ENCODE measurements around the gene PCDHGC5. TPM values are rescaled to one million over a fixed set of nuclear protein-coding genes. Genes with fewer than 3 reads are reported as not detected.

PCDHGC5 gene
- total RNA-seq, 2 donors from 2014 or later: 2.0 to 3.1 TPM

- intact Hi-C loops (cut with DNase I): no loop called here
- no peaks in the 10 kb centered on the region for H3K4me1 ChIP-seq
- no peaks in the 10 kb centered on the region for H3K36me3 ChIP-seq (replicated peaks in 1 of 2; ENCODE audit: insufficient read depth in 1 of 2, low read depth in 2 of 2)
- no peak overlapping the region for H3K4me3 ChIP-seq
- H3K27ac ChIP-seq: no peak overlapping the region
- H3K27me3 ChIP-seq: no peaks in the 10 kb centered on the region
- TF ChIP-seq POLR2A (IDR thresholded peaks at IDR 0.05): no peak
- TF ChIP-seq, protein P1, sequence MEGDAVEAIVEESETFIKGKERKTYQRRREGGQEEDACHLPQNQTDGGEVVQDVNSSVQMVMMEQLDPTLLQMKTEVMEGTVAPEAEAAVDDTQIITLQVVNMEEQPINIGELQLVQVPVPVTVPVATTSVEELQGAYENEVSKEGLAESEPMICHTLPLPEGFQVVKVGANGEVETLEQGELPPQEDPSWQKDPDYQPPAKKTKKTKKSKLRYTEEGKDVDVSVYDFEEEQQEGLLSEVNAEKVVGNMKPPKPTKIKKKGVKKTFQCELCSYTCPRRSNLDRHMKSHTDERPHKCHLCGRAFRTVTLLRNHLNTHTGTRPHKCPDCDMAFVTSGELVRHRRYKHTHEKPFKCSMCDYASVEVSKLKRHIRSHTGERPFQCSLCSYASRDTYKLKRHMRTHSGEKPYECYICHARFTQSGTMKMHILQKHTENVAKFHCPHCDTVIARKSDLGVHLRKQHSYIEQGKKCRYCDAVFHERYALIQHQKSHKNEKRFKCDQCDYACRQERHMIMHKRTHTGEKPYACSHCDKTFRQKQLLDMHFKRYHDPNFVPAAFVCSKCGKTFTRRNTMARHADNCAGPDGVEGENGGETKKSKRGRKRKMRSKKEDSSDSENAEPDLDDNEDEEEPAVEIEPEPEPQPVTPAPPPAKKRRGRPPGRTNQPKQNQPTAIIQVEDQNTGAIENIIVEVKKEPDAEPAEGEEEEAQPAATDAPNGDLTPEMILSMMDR (IDR thresholded peaks at IDR 0.05): no peak
- no peak for ATAC-seq
- DNase-seq: no peak
- 79 to 89% methylated on average over 4 of the region's 4 CpGs for WGBS, 2 donors
- H3K9me3 ChIP-seq: no peaks in the 10 kb centered on the region
Observed at GRCh38 chr5:141496038-141496437, 7.2 kb downstream of the PCDHGC5 start.

GRCh38 chr5:141501761-141502160 lies 12.9 kb downstream of the PCDHGC5 start:
- H3K4me3 ChIP-seq: no peak overlapping the region
- ATAC-seq (no peak), DNase-seq (no peak)
- no peak for TF ChIP-seq POLR2A (IDR thresholded peaks at IDR 0.05)
- TF ChIP-seq, protein P1 (IDR thresholded peaks at IDR 0.05): no peak
- H3K4me1 ChIP-seq: no peaks in the 10 kb centered on the region
- 81 to 87% methylated on average over 7 of the region's 7 CpGs for WGBS, 2 donors
- H3K9me3 ChIP-seq: no peaks in the 10 kb centered on the region
- intact Hi-C loops (cut with DNase I): no loop called here
- no peaks in the 10 kb centered on the region for H3K36me3 ChIP-seq (replicated peaks in 1 of 2; ENCODE audit: insufficient read depth in 1 of 2, low read depth in 2 of 2)
- H3K27me3 ChIP-seq: no peaks in the 10 kb centered on the region
- no peak overlapping the region for H3K27ac ChIP-seq

DNA sequence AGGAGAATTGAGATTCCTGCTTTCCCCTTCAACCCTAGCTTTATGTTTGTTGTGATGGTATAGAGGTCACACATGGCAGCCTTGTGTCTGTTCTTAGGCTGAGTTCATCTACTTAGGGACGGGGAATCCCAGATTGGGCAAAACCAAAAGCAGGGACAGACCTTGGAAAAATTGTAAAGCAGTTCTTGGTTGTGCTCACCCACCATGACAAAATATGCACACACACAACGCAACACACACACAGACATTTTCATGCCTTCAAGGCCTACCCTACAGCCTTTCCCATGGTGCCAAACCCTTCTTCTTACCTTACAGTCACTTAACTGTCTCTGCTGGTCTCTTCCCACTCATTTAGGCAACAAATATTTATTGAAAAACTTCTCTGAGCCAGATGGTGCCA lies 14.8 kb downstream of the PCDHGC5 start:
- Histone ChIP-seq H3K9me3 (no peaks in the 10 kb centered on the region), H3K27ac (no peak overlapping the region), H3K36me3 (replicated peaks in 1 of 2; ENCODE audit: insufficient read depth in 1 of 2, low read depth in 2 of 2) (no peaks in the 10 kb centered on the region), H3K27me3 (no peaks in the 10 kb centered on the region), H3K4me1 (no peaks in the 10 kb centered on the region), H3K4me3 (no peak overlapping the region)
- WGBS, 2 donors: 87 to 98% methylated on average over 2 of the region's 2 CpGs
- TF ChIP-seq, protein P1 (IDR thresholded peaks at IDR 0.05): no peak
- no peak for TF ChIP-seq POLR2A (IDR thresholded peaks at IDR 0.05)
- ATAC-seq: no peak
- intact Hi-C loops (cut with DNase I): no loop called here
- DNase-seq: no peak

DNA sequence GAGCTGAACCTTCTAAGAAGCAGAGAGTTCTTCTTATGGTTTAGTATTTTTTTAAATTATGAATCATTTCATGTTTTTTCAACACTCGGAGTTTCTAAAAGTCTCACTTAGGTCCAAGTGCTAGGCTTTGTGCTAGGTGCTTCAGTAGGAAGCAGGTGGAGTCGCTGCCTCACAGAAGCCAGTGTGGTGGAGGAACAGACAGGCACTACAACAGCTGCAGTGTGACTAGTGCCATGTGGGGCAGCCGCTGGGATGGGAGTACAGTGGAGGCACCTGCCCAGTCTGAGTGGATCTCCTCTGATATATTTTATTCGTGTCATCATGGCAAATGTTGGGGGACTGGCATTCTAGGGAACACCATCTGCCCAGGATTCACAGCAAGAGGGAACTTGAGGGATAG lies 15.3 kb downstream of the PCDHGC5 start:
- Histone ChIP-seq H3K4me3 (no peak overlapping the region), H3K9me3 (no peaks in the 10 kb centered on the region), H3K4me1 (no peaks in the 10 kb centered on the region), H3K36me3 (replicated peaks in 1 of 2; ENCODE audit: insufficient read depth in 1 of 2, low read depth in 2 of 2) (no peaks in the 10 kb centered on the region), H3K27me3 (no peaks in the 10 kb centered on the region), H3K27ac (no peak overlapping the region)
- intact Hi-C loops (cut with DNase I): no loop called here
- ATAC-seq: no peak
- no peak for DNase-seq
- 92 to 93% methylated on average over 4 of the region's 4 CpGs for WGBS, 2 donors
- TF ChIP-seq, protein P1 (IDR thresholded peaks at IDR 0.05): no peak
- TF ChIP-seq POLR2A (IDR thresholded peaks at IDR 0.05): no peak

DNA sequence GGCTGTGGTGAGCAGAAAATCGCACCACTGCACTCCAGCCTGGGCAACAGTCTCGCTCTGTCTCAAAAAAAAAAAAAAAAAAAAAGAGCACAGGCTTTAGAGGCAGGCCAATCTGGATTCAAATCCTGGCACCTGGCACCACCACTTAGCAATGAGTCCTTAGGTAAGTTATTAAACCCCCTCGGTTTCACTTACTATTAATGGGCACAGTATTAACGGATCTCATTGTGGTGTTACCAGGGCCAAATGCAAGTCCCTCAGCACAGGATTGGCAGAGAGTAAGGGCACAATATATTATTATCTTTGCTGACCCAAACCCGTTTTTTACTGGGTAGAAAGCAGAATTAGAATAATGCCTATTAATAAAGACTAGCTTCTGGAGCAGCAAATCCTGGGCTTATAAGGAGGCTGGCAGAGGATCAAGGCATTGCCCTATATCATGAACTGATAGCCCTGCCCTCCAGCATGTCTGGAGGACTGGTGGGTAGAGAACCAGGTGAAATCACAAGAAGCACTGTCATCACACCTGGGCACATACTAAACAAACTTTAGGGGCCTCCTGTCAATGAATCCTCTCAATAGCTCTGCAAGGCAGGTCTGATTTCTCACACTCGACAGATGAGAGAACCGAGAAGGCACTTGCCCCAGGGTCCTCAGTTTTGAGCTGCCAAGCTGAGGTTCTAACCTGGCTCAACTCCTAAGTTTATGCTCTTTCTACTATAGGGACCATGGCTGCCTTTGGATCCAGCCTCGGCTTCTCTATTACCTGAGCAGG lies 17.7 kb downstream of the PCDHGC5 start:
- Histone ChIP-seq H3K4me1 (no peaks in the 10 kb centered on the region), H3K4me3 (no peak overlapping the region), H3K9me3 (no peaks in the 10 kb centered on the region), H3K36me3 (replicated peaks in 1 of 2; ENCODE audit: insufficient read depth in 1 of 2, low read depth in 2 of 2) (no peaks in the 10 kb centered on the region), H3K27me3 (no peaks in the 10 kb centered on the region), H3K27ac (no peak overlapping the region)
- intact Hi-C loops (cut with DNase I): no loop called here
- DNase-seq: no peak
- ATAC-seq: no peak
- no peak for TF ChIP-seq POLR2A (IDR thresholded peaks at IDR 0.05)
- TF ChIP-seq, protein P1 (IDR thresholded peaks at IDR 0.05): no peak
- 87 to 89% methylated on average over 6 to 8 of the region's 8 CpGs for WGBS, 2 donors

Measured in body of pancreas (tissue), 4 donors.